Activated gamma-delta T cell treated with Interleukin-2 at 50 U/mL for 16 hours (primary cell): Measurements from ENCODE around the gene GAB3.

Source experiments
- DNase-seq: peaks from one replicate; pipeline ENCODE4 v3.0.0-alpha.2; 2020

The GAB3 gene

DNA sequence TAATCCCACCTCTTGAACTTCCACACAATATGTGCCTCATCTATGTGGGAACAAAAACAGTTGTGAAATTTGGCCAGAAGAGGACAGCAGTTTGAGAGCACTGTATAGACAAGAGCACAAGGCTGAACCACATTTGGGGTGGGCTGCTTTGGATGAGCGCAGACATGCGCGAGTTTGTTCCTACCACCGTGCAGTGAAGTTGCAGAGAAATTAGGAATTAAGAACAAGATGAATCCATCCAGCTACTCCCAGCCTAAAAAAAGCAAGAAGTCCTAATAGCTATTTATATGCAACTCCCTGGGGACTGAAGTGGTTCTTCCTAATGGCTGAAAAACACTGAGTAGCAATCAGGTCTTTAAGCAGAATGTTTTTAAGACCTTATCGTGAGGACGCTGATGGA, 1.0 kb downstream of the GAB3 start:
- no peak for DNase-seq

DNA sequence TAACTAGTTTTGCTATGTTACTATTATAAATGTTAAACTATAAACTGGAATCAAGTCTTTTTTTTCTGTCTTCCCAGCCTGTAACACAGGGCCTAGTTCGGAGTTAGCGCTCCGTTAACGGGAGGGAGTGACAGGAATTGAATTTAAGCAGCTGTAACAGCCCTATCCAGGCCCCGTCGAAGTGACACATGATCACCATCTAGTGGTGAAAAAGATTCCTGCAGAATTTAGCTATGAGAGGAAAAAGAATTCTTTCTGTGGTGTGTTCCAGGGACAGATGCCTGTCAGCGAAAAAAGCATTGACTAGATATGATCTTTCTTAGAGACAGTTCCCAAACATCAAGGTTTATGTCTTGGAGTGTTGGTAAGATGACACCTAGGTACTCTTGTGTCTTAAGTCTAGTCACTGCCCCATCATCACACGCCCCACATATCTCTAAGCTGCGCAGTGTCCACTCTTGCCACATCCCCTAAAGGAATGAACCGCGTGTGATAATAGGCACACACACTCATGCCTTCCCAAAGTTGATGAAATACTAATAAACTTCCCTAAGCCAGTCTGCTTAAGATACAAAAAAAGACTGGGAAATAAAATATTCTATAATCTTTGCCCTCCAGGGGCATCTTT, 2.1 kb downstream of the GAB3 start:
- peak; percentile 24 for DNase-seq

DNA sequence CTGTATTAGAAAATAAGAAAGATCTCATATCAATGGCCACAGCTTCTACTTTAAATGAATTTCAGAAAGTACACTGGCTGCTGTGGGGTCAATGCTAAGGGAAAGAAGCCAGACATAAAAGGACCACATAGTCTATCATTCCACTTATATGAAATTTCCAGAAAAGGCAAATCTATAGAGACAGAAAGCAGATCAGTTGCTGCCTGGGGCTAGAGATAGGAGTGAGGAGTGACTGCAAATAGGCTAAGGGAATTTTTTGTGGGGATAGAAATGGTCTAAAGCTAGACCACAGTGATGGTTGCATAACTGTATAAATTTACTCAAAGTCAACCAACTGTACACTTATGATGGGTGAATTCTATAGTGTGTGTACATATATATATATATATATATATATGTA, 8.3 kb downstream of the GAB3 start:
- DNase-seq: no peak

DNA sequence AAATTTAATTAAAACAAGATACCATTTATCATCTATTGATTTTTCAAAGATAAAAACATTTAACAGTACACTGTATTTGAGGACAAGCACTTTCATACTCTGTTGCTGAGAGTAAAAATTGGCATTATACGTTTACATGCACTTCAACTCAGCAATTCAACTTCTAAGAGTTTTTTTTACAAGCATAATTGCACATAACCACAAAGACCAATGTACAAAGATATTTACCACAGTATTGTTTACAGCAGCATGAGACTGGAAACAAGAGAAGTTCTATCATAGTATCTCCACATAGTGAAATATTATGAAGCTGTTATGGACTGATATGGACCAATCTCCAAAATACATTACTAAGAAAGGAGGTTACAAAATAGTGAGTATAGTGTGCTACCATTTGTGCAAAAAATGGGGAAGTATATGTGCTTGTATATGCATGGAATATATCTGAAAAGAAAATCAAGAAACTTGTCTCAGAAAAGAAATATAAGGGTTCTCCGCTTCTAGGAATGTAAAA, 10.9 kb downstream of the GAB3 start:
- DNase-seq: no peak

DNA sequence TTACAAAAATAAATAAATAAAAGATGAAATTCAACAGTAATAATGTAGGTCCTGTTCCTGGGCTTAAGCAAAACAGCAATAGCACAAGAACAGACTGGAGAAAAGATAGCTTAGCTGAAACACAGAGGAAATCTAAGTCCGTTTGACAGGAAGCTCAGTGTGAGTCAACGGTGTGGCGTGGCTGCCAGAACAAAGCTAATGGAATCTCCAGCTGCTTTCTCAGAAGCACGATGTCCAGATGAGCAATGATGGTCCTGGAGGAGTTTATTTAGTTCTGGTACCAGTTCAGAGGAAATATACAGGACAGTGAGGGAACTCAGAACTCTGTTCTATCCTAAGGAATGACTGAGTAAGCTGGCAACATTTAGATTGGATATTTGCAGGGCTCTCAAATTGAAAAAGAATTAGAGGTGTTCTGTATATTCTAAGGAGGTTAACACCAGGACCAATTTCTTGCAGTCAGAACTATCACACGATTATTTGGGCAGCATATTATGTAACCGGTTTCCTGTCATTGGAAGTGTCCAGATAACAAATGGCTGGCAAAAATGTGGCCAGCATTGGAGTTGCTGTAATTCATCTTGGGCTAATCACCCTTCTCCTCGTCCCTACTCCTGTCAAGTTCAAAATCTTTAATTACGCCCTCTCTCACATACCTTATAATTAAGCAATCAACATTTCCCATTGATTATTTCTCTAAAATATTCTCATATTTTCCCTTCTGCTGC, 12.7 kb downstream of the GAB3 start:
- peak; percentile 30 for DNase-seq

DNA sequence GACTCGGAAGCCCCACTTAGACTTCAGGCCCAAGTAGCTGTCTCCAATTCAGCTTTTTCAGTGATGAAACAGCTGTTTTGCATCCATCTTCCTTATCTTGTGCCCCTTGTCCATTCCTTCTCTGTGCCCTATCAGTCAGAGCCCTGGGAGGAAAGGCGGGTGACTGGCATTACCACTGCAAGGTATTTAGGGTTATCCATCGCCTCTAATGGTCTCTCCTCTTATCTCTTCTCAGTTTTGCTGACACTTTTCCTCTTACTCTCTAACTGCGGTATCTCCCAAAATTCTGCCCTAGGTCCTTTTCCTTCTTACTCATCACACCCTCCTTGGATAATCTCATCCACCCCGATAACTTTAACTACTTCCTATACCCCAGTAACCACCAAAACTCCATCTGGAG, 13.7 kb downstream of the GAB3 start:
- DNase-seq: no peak

DNA sequence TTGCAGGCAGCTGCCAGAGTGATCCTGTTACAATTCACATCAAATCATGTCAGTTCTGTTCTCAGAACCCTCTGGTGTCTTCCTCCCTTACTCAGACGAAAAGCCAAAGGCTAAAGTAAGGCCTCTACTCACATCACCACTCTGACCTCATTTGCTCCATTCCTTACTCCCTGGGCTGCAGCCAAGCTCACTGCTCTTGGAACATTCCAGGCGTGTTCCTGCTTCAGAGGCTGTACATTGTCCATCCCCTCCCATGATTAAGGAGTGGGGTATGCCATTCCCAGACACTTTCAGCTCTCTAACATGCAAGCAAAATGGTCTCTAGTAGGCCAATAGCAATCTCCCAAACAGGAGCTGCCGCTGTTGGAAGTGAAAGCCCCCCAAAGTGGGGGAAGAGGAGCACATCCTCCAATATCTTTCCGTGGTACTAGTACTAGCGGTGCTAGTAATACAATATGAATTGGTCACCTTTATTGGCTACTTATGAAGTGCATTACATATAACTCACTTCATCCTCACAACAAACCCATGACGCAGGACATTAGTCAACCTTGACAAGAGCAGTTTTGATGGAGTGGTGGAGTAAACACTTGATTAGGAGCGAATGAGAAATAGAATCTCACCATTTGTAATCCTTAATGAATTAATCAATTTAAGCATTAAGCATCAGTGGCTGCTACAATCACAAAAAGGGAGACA, 15.0 kb downstream of the GAB3 start:
- DNase-seq: no peak

DNA sequence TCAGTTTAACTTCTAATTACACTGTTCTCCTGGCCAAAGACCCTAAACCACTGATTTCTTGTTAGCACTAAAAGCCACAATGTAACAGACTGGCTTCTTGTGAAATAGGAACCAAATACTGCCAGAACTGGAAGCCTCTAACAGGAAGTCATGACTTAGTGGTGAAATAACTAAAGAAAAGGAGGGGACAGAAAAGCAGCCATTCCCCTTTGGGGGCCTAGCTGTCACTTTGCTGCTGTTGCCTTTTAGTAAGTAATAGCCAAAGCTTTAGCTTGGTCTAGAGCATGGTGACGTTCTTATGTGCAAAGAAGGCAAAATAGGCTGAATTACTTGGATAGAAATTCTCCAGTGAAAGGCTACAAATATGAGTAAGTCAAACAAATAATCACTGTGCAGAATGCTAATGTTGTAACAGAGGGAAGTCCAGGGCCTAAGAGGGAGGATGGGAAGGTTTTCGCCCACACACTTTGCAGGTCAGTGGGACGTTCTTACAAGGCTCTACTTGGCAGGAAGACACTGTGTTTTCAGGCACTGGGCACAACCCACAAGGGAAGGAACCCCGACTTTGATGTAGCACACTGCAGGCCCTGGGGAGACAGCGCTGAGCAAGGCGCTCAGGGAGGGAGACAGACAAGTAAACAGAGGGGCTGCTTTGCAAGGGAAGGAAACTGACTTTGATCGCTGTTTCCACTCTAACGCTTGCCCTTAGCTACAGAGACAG, 16.7 kb downstream of the GAB3 start:
- DNase-seq: peak; percentile 31

DNA sequence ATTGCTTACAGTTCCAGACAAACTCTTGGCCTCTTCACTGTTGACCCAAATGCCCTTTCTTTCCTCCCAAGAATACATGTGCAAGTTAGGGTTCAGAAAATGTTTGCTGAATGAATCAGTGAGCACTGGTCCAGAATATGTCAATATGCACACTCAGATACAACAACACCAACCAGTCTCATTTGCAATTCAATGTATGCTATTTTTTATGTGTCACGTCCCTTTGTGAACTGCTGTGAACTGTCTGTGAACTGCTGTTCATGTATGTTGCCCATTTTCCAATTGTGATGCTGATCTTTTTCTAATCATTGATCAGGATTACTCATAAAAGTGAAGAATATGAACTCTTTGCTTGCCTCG, 17.8 kb downstream of the GAB3 start:
- DNase-seq: no peak

DNA sequence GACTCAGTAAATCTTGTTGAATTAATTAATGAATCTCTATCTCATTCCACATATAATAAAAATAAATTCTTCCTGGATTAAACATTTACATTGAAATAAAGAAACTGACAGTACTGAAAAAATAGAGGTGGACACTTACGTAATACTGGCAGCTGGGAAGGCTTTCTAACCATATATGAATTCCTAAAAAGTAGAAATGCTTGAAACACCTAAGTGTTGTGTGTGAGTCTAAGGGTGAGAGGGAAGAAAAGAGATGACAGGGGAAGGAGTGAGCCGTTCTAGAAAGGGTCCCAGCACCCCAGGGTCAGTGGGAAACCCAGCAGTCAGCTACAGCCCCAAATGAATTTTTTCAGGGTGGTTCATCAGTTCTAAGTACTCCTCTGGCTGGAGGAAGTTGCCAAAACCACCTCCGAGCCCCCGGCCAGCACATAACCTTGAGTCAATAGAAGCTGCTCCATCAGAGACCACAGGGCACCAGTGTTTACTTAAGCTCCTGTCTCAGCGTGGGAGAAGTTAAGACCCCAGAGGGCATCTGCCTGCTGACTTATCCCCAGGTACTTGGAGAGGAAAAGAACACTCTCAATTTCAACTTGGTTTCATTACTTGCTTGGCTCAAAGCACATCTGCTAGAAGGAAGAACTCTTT, 18.3 kb downstream of the GAB3 start:
- no peak for DNase-seq

DNA sequence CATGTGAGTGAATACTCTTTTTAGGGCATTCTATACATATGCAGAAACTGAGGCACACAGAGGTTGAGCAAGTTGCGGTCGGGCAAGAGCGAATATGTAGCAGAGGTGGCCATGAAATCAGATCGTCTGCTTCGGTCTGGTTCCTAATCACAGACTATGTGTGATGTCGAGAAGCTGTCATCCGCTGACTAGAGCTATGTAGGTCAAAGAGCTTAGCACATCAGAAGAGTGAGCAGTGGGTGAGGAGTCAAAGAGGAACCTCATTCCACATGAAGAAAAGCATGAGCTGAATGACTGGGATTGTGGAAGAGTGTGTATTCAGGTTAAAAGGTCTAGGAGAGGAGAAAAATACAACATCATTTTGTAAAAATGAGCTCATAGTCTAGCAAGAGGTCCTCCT, 19.0 kb downstream of the GAB3 start:
- DNase-seq: no peak

DNA sequence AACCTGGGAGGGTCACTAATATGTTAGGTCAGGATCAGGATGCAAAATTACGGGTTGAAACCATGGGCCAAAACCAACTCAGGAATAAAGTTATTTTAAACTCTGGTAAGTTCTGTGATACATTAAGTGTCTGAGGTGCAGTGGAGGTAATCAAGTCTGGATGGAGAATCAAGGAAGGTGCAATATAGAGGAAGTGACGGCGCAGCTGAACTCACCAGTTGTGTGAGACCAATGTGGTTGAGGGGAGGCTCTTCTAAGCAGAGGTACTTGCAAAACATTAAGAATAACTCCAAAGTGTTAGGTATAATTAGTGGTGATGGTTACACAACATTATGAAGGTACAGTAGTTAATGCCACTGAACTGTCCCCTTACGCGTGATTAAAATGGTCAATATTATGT, 19.7 kb downstream of the GAB3 start:
- peak; percentile 26 for DNase-seq

DNA sequence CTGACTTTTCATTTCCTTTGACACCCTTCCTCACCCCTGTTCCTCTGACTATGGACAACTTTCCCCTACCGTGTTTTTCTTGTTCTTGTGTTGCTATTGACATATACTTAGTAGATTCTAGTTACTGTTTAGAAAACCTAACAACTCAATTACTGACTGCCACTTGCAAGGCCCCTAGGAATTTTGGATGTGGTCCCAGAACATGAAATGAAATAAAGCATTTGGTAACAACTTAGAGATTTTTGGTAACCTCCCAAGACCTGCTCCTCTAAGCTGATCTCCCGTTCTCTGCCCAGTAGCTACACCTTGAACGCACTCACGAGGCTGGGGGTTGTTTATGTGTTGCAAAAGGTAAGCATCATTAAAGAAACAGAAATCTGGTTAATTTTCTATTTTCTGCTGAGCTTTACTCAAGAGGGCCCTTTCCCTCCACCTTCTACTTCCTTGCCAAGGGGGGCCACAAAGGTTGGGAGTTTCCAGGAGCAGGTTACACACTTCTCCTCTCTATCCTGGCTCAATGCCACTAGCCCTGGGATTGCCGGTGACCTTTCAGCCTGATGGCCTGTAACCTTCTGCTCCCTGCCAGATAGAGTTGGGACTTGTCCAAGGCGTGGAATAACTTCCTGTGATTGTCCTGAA, 20.5 kb downstream of the GAB3 start:
- no peak for DNase-seq

DNA sequence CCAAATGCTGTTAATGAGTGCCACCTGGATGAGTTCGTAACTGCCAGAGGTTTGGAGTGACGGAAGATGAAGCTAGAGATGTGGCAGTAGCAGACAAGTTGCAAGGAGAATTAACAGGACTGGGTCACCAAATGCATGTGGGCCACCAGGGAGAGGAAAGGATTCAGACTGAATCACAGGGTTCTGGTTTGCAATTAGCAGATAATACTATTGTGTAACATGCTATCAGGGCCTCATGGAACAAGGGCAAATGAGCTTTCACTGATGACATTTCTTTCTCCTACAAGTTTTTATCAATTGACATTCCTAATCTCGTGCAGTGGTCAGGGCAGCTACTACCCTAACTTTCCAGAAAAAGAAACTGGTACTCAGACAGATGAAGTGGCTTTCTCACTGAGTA, 21.4 kb downstream of the GAB3 start:
- no peak for DNase-seq

DNA sequence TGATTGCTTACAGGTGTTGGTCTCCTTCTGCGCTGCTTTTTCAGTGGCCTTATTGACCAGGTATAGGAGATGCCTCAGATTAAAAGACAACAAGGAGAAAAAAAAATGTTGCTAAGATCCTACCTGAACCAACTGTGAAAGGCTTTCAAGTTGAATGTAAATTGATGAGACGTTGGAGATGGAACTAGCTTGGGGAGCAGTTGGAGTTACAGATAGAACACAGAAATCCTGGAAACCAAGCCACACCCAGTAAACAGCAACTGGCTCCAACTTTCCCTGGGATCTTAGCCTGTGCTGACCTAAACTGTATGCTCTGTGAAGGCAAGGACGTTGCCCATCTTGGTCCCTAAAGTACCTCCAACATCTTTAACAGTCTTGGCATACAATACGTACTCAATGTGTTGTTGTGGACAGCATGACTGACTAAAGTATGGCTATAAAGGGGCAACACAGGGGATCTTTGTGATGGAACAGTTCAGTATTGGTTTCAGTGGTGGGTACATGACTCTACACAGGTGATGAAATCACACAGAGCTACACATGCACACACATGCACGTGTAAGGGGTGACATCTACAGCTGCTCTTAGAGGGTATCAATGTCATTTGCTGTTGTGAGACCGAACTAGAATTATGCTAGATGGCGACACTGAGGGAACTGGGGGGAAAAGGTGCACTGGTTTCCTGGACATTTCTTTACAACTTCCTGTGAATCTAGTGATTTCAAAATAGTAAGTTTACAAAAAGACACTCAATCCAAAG, 22.3 kb downstream of the GAB3 start:
- DNase-seq: no peak

DNA sequence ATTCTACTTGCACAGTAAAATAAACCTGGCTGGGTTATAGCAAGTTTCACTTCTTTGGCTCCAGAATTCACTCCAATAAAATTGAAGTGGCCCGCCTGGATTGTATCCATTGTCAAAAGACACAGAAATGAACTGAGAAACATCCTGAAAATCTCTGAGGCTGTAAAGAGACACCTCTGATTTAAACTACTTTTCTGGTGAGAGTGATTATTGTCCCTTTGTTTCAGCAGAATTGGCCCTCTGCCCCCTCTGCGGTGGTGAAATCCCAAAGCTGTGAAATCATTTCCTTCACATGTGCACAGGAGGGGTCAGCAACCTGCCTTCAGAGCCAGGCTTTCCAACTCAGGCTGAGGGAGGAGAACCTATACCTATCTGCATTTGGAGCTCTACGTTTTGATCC, 23.0 kb downstream of the GAB3 start:
- DNase-seq: no peak

DNA sequence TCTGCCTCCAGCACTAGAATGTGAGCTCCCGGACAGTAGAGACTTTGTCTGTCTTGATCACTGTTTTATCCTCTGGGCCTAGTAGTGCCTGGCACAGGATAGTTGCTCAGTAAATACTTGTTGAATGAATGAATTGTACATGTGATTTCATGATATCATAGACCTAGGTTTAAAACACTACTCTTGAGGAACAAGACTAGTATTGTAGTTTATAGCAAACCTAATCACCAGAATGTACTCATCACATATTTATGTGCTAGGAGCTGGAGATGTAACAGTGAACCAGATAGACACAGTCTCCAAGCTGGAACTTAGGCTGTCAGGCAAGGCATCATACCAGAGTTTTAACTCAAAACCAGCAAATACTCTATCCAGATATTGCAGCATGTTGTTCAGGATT, 23.5 kb downstream of the GAB3 start:
- DNase-seq: no peak

DNA sequence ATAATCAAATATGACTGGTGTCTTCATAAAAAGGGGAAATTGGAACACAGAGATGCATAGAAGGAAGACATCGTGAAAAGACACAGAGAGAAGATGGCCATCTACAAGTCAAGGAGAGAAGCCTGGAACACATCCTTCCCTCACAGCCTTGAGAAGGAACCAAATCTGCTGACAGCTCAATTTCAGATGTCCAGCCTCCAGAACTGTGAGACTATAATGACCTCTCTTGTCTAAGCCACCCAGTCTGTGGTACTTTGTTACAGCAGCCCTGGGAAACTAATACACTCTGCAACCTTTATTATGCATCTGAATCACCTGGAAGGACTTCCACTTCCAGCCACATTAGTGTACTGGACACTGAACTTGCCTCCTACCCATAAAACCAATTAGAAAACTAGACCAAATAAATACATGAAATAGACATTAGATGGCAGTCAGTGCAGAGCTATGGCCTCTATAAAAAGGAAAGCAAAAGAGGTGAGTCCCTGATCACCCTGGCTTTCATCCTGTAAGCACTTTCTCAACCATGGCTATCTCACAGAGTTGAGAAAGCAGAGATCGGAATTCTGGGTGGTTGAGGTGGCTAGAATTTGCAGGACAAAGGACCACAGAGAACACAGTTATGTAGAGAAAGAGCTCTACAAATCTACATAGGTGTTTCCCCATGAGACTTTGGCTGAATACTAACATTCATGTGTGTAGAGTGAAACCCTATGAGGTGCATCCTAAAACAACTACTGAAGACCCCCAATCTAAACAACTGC, 25.7 kb downstream of the GAB3 start:
- no peak for DNase-seq

DNA sequence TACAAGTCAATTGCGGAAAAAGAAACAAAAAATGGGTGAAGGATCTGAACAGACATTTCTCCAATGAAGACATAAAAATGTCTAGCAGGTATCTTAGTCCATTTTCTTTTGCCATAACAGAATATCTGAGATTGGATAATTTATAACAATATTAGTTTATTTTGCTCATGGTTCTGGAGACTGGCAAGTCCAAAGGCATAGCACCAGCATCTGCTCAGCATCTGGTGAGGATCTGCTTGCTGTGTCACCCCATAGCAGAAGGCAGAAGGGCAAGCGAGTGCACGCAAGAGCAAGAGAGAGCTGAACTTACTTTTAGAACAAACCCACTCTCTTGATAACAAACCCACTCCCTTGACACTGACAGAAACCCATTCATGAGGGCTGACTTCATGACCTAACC, 29.7 kb downstream of the GAB3 start:
- no peak for DNase-seq

DNA sequence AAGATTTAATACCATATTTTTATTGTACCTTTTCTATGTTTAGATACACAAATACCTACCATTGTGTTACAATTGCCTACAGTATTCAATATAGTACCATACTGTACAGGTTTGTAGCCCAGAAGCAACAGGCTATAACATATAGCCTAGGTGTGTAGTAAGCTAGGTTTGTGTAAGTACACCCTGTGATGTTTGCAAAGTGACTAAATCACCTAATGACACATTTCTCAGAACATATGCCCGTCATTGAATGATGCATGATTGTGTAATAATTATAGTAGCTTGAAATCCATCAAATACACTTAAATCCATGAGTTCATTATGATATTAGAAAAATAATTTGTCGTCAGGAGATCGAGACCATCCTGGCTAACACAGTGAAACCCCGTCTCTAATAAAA, 30.8 kb downstream of the GAB3 start:
- no peak for DNase-seq

DNA sequence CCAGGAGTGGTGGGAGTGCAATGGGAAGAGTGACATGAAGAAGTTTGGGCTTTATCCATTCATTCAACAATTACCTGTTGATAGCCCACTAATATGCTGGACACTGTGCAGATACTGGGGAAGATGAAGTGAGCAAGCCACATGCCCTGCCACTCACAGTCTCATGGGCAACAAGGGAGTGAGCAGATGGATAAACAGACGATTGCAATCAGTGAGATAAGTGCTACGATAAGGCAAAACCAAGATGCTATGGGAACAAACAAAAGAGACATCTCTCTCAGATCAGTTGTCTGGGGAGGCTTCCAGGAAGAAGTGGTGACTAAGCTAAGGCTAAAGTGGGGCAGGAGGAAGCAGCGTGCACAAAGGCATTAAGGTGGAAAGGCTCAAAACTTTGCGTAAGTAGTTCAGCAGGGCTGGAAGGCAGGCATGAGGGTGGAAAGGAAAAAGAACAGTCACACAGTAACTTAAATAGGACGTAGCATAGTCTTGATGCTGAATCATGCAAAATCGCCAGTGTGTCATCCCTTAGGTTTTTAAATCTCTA, 31.7 kb downstream of the GAB3 start:
- peak; percentile 31 for DNase-seq
